ENCODE data around the gene SLX1A.
"Not testable (repeated sequence)": the region's sequence is repeated elsewhere in the genome, so short reads cannot be mapped to it uniquely, and the experiment has no call there.

Gene SLX1A

GRCh38 chr16:30193615-30194014 is at the start of gene SLX1A, which contains the start of gene BOLA2B:
Gene SLX1A, plus strand, starts transcription at chr16:30193875. Its CDS starts 210 bp downstream, at chr16:30194085.
Gene BOLA2B, minus strand, starts transcription at chr16:30193666. Its CDS starts 71 bp downstream, at chr16:30193595.
- DNase-seq (ENCODE audit: low read depth, low spot score); H3K27ac ChIP-seq: not testable (repeated sequence)

- no peak overlapping the region for H3K27ac ChIP-seq
- no peak for DNase-seq (ENCODE audit: low read depth, low spot score)
Measured at GRCh38 chr16:30144017-30144416, 49.7 kb upstream of the SLX1A start.

GRCh38 chr16:30144917-30145316 is 48.8 kb upstream of the SLX1A start:
- no peak overlapping the region for H3K27ac ChIP-seq
- DNase-seq (ENCODE audit: low read depth, low spot score), result no peak

- no peak overlapping the region for H3K27ac ChIP-seq
- no peak for DNase-seq (ENCODE audit: low read depth, low spot score)
Measured at GRCh38 chr16:30145657-30146056, 48.0 kb upstream of the SLX1A start.

- no peak for DNase-seq (ENCODE audit: low read depth, low spot score)
- no peak overlapping the region for H3K27ac ChIP-seq
Measured at GRCh38 chr16:30147843-30148510, 45.7 kb upstream of the SLX1A start.

- DNase-seq (ENCODE audit: low read depth, low spot score), result no peak
Measured at GRCh38 chr16:30149250-30149930, 44.3 kb upstream of the SLX1A start.

GRCh38 chr16:30151091-30151490 is 42.6 kb upstream of the SLX1A start:
- H3K27ac ChIP-seq, result no peak overlapping the region
- no peak for DNase-seq (ENCODE audit: low read depth, low spot score)

More at GRCh38 chr16:30149250-30149930, 44.3 kb upstream of the SLX1A start:
- H3K27ac ChIP-seq, result no peak overlapping the region

GRCh38 chr16:30152517-30152916 is 41.2 kb upstream of the SLX1A start:
- no peak overlapping the region for H3K27ac ChIP-seq
- no peak for DNase-seq (ENCODE audit: low read depth, low spot score)

GRCh38 chr16:30155188-30155587 is 38.5 kb upstream of the SLX1A start:
- no peak overlapping the region for H3K27ac ChIP-seq
- no peak for DNase-seq (ENCODE audit: low read depth, low spot score)

- H3K27ac ChIP-seq, result no peak overlapping the region
- DNase-seq (ENCODE audit: low read depth, low spot score), result no peak
Measured at GRCh38 chr16:30157214-30157613, 36.5 kb upstream of the SLX1A start.

GRCh38 chr16:30163538-30163937 is 30.1 kb upstream of the SLX1A start:
- DNase-seq (ENCODE audit: low read depth, low spot score), result no peak
- H3K27ac ChIP-seq, result no peak overlapping the region

- no peak for DNase-seq (ENCODE audit: low read depth, low spot score)
- no peak overlapping the region for H3K27ac ChIP-seq
Measured at GRCh38 chr16:30166202-30166902, 27.3 kb upstream of the SLX1A start.

- H3K27ac ChIP-seq; DNase-seq (ENCODE audit: low read depth, low spot score): not testable (repeated sequence)
Measured at GRCh38 chr16:30168746-30169145, 24.9 kb upstream of the SLX1A start.

- H3K27ac ChIP-seq; DNase-seq (ENCODE audit: low read depth, low spot score): not testable (repeated sequence)
Measured at GRCh38 chr16:30169416-30169815, 24.3 kb upstream of the SLX1A start.

- not testable (repeated sequence) for H3K27ac ChIP-seq; DNase-seq (ENCODE audit: low read depth, low spot score)
Measured at GRCh38 chr16:30170145-30170544, 23.5 kb upstream of the SLX1A start.

- DNase-seq (ENCODE audit: low read depth, low spot score), result no peak
- no peak overlapping the region for H3K27ac ChIP-seq
Measured at GRCh38 chr16:30173054-30173453, 20.6 kb upstream of the SLX1A start.

- H3K27ac ChIP-seq; DNase-seq (ENCODE audit: low read depth, low spot score): not testable (repeated sequence)
Measured at GRCh38 chr16:30176876-30177275, 16.8 kb upstream of the SLX1A start.

GRCh38 chr16:30179195-30179594 is 14.5 kb upstream of the SLX1A start:
- H3K27ac ChIP-seq, result no peak overlapping the region
- no peak for DNase-seq (ENCODE audit: low read depth, low spot score)

- no peak for DNase-seq (ENCODE audit: low read depth, low spot score)
- H3K27ac ChIP-seq, result no peak overlapping the region
Measured at GRCh38 chr16:30179931-30180330, 13.7 kb upstream of the SLX1A start.

- DNase-seq (ENCODE audit: low read depth, low spot score), result no peak
- no peak overlapping the region for H3K27ac ChIP-seq
Measured at GRCh38 chr16:30180741-30181140, 12.9 kb upstream of the SLX1A start.
